HFFc6 (cell line): Measurements from ENCODE around the gene ASTN2. TPM values are rescaled to one million over a fixed set of nuclear protein-coding genes. Genes with fewer than 3 reads are reported as not detected.

Source experiments
- DNase-seq: peaks from one replicate; pipeline ENCODE4 v3.0.0-alpha.2; 2018
- H3K27ac Mint-ChIP-seq: 2 replicates; pipeline ENCODE4 v1.8.0; 2020; ENCODE audit warnings: mild to moderate bottlenecking, mixed read lengths
- H3K27me3 Mint-ChIP-seq: 2 replicates; pipeline ENCODE4 v1.8.0; 2021; ENCODE audit warnings: mild to moderate bottlenecking, moderate library complexity, mixed read lengths; ENCODE audit not compliant: insufficient read depth
- H3K36me3 Mint-ChIP-seq: 2 replicates; pipeline ENCODE4 v1.8.0; 2021; ENCODE audit warnings: low read depth, mixed read lengths
- H3K4me1 Mint-ChIP-seq: 2 replicates; pipeline ENCODE4 v1.8.0; 2020; ENCODE audit warnings: low read depth, mixed read lengths
- H3K4me3 Mint-ChIP-seq: 2 replicates; pipeline ENCODE4 v1.8.0; 2020; ENCODE audit warnings: mild to moderate bottlenecking, moderate library complexity, mixed read lengths
- H3K9me3 Mint-ChIP-seq: 2 replicates; pipeline ENCODE4 v1.8.0; 2020; ENCODE audit warnings: mild to moderate bottlenecking, mixed read lengths
- CTCF ChIP-seq: fragments of 200-600 bp; sonication (generic); IDR thresholded peaks from 2 replicates; pipeline ENCODE4 v1.5.0; 2021; ENCODE audit warnings: antibody characterized with exemption, mild to moderate bottlenecking
- total RNA-seq, 6 experiments: library from RNA; stranded (reverse); fragmentation: NEBNext Ultra II Directional; extraction: Animal tissue kit (Norgen Biotek cat#: 25700); gene quantifications; 2 replicates in 1 of 6; 3 replicates in 5 of 6; pipeline ENCODE4 v1.2.3, GENCODE V29; 2021

Gene ASTN2
- total RNA-seq, 6 experiments from 2014 or later = 7.3 to 9.7 (median 8.3) TPM

- no peak overlapping the region for H3K4me3 Mint-ChIP-seq
- peaks cover 40% of the 10 kb centered on the region for H3K36me3 Mint-ChIP-seq
- TF ChIP-seq CTCF = no peak
- H3K27me3 Mint-ChIP-seq = peaks cover 1% of the 10 kb centered on the region
- peak overlapping the region; percentile 11; the same call in 1 of the 2 replicates for H3K27ac Mint-ChIP-seq
- H3K4me1 Mint-ChIP-seq = peaks cover 51% of the 10 kb centered on the region
- peak; percentile 6 for DNase-seq
- no peaks in the 10 kb centered on the region for H3K9me3 Mint-ChIP-seq
Observed at GRCh38 chr9:116387934-116388698, 1026.7 kb downstream of the ASTN2 start.

- H3K36me3 Mint-ChIP-seq = peaks cover 59% of the 10 kb centered on the region
- TF ChIP-seq CTCF = no peak
- H3K4me1 Mint-ChIP-seq = peaks cover 30% of the 10 kb centered on the region
- no peak for DNase-seq
- H3K4me3 Mint-ChIP-seq = no peak overlapping the region
- no peak overlapping the region for H3K27ac Mint-ChIP-seq
- no peaks in the 10 kb centered on the region for H3K9me3 Mint-ChIP-seq
- H3K27me3 Mint-ChIP-seq = no peaks in the 10 kb centered on the region; the same call in none of the 2 replicates
Observed at GRCh38 chr9:116383936-116384335, 1030.9 kb downstream of the ASTN2 start.

DNA sequence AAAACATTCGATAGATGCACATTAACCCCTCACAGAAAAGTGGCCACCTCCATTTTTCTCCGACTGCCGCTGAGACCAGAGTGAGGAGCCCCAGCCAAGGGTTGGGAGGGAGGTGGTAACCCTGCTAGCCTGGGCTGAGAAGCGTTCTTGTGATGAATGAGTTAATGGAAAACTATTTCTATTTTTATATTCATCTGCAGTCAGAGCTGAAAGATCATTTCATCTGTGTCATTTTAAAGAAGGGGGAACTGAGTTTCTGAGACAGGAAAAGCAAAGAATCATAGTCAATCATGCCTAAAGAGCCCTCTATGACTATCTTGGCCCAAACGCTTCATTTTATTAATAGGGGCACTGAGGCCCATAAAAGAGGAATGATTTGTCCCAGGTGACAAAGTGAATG, 1031.7 kb downstream of the ASTN2 start:
- H3K4me1 Mint-ChIP-seq = peaks cover 23% of the 10 kb centered on the region
- peaks cover 53% of the 10 kb centered on the region for H3K36me3 Mint-ChIP-seq
- no peak for TF ChIP-seq CTCF
- H3K27ac Mint-ChIP-seq = no peak overlapping the region
- no peaks in the 10 kb centered on the region; the same call in none of the 2 replicates for H3K27me3 Mint-ChIP-seq
- H3K9me3 Mint-ChIP-seq = no peaks in the 10 kb centered on the region
- H3K4me3 Mint-ChIP-seq = no peak overlapping the region
- DNase-seq = no peak

- Mint-ChIP-seq H3K27me3 (no peaks in the 10 kb centered on the region; the same call in none of the 2 replicates), H3K36me3 (peaks cover 44% of the 10 kb centered on the region)
Observed at GRCh38 chr9:116382053-116382452, 1032.8 kb downstream of the ASTN2 start.

GRCh38 chr9:116381350-116381749, 1033.5 kb downstream of the ASTN2 start:
- no peak for DNase-seq
- no peak overlapping the region for H3K27ac Mint-ChIP-seq

More at GRCh38 chr9:116382053-116382452, 1032.8 kb downstream of the ASTN2 start:
- no peak for DNase-seq
- H3K27ac Mint-ChIP-seq = no peak overlapping the region
- no peaks in the 10 kb centered on the region for H3K9me3 Mint-ChIP-seq
- TF ChIP-seq CTCF = no peak
- H3K4me1 Mint-ChIP-seq = peaks cover 27% of the 10 kb centered on the region
- H3K4me3 Mint-ChIP-seq = no peak overlapping the region

More at GRCh38 chr9:116381350-116381749, 1033.5 kb downstream of the ASTN2 start:
- Mint-ChIP-seq H3K9me3 (no peaks in the 10 kb centered on the region), H3K4me1 (peaks cover 34% of the 10 kb centered on the region), H3K27me3 (no peaks in the 10 kb centered on the region; the same call in none of the 2 replicates), H3K36me3 (peaks cover 44% of the 10 kb centered on the region), H3K4me3 (no peak overlapping the region)
- TF ChIP-seq CTCF = no peak
